Keratinocyte (primary cell): ENCODE measurements around the gene BNIP2. TPM values are rescaled to one million over a fixed set of nuclear protein-coding genes. Genes with fewer than 3 reads are reported as not detected.
A peak's percentile ranks its signal among the peaks of the same experiment; 100 is the strongest.

Experiments
- DNase-seq: peaks from one replicate; pipeline ENCODE4 v3.0.0-alpha.2; 2011; ENCODE audit warnings: low read depth, missing footprints, low spot score
- FAIRE-seq: peaks from 2 replicates; lab custom pipeline; 2011; peaks lifted over from hg19 to GRCh38; lab: Jason Lieb, UNC
- H2AFZ ChIP-seq: 2 replicates; pipeline ENCODE4 v1.6.0; 2012; ENCODE audit warnings: low read length, control low read depth, inconsistent platforms; ENCODE audit not compliant: control insufficient read depth
- H3K27ac ChIP-seq: 2 replicates; pipeline ENCODE4 v1.5.1; 2011; ENCODE audit warnings: low read length; ENCODE audit not compliant: control insufficient read depth, insufficient read depth
- H3K27me3 ChIP-seq: 3 replicates; pipeline ENCODE4 v1.6.0; 2011; ENCODE audit warnings: low read length; ENCODE audit not compliant: control insufficient read depth, insufficient read depth; ENCODE audit errors: extremely low read depth
- H3K36me3 ChIP-seq, 2 experiments: 2 replicates in 1 of 2; 3 replicates in 1 of 2; pipeline ENCODE4 v1.5.1; 2011; ENCODE audit warnings: low read length in 2 of 2, mild to moderate bottlenecking in 1 of 2; ENCODE audit not compliant: control insufficient read depth in 2 of 2, insufficient read depth in 2 of 2; ENCODE audit errors: extremely low read depth in 1 of 2
- H3K4me1 ChIP-seq: 3 replicates; pipeline ENCODE4 v1.5.1; 2011; ENCODE audit warnings: low read length; ENCODE audit not compliant: control insufficient read depth, insufficient read depth; ENCODE audit errors: extremely low read depth
- H3K4me2 ChIP-seq: 3 replicates; pipeline ENCODE4 v1.6.0; 2011; ENCODE audit warnings: low read depth, low read length; ENCODE audit not compliant: control insufficient read depth, insufficient read depth; ENCODE audit errors: extremely low read depth
- H3K4me3 ChIP-seq, 3 experiments: fragments of 200-600 bp in 1 of 3; sonication (generic) in 1 of 3; 2 replicates in 2 of 3; 3 replicates in 1 of 3; pipeline ENCODE4 v1.5.1; 2011 to 2016; ENCODE audit warnings: low read length in 3 of 3, mild to moderate bottlenecking in 3 of 3, control low read depth in 2 of 3, inconsistent platforms in 1 of 3, low read depth in 1 of 3, mixed read lengths in 1 of 3, mixed run types in 1 of 3, moderate library complexity in 1 of 3; ENCODE audit not compliant: control insufficient read depth in 2 of 3, insufficient read depth in 2 of 3; ENCODE audit errors: extremely low read depth in 1 of 3
- H3K79me2 ChIP-seq: 2 replicates; pipeline ENCODE4 v1.6.0; 2012; ENCODE audit warnings: low read length; ENCODE audit not compliant: control insufficient read depth, insufficient read depth
- H3K9ac ChIP-seq: 3 replicates; pipeline ENCODE4 v1.6.0; 2011; ENCODE audit warnings: low read length; ENCODE audit not compliant: control insufficient read depth, insufficient read depth; ENCODE audit errors: extremely low read depth
- H3K9me1 ChIP-seq: 3 replicates; pipeline ENCODE4 v1.6.0; 2011; ENCODE audit warnings: low read length; ENCODE audit not compliant: control insufficient read depth, insufficient read depth; ENCODE audit errors: extremely low read depth
- H3K9me3 ChIP-seq: 2 replicates; pipeline ENCODE4 v1.5.1; 2012; ENCODE audit warnings: low read depth, low read length; ENCODE audit not compliant: control insufficient read depth
- H4K20me1 ChIP-seq: 3 replicates; pipeline ENCODE4 v1.6.0; 2011; ENCODE audit warnings: low read length; ENCODE audit not compliant: control insufficient read depth, insufficient read depth; ENCODE audit errors: extremely low read depth
- CTCF ChIP-seq, 3 experiments: IDR thresholded peaks in 1 of 3; conservative IDR thresholded peaks in 1 of 3; optimal IDR thresholded peaks in 1 of 3; 2 replicates in 2 of 3; 3 replicates in 1 of 3; pipeline versions ENCODE3 to v1.5.1; 2011; ENCODE audit warnings: low read length in 3 of 3, mild to moderate bottlenecking in 3 of 3, moderate library complexity in 2 of 3, control low read depth in 1 of 3, inconsistent platforms in 1 of 3; ENCODE audit not compliant: insufficient read depth in 2 of 3; ENCODE audit errors: extremely low read depth in 1 of 3
- EZH2 ChIP-seq: IDR thresholded peaks from one replicate; pipeline ENCODE4 v1.6.1; 2012; ENCODE audit warnings: inconsistent platforms, mild to moderate bottlenecking, low read length, moderate library complexity
- dilution Hi-C: fragments of 300-500 bp; cut with MboI; formaldehyde crosslinking; loops from one replicate; pipeline ENCODE4 v1.7.0; 2020; ENCODE audit warnings: low sequenced_read_pairs; ENCODE audit not compliant: extremely low pct_ligation_motif_present
- polyA plus RNA-seq, 5 experiments: library from polyadenylated mRNA; depleted of rRNA in 3 of 5; stranded (reverse) in 3 of 5; stranded (forward) in 1 of 5; unstranded in 1 of 5; fragments of >200 nt; gene quantifications; 1 replicate in 1 of 5; 2 replicates in 3 of 5; 3 replicates in 1 of 5; pipeline versions ENCODE4 v1.2.1 to v1.2.3, GENCODE V29; 2011 to 2012; ENCODE audit warnings: missing spikeins in 2 of 5, low read depth in 1 of 5, low replicate concordance in 1 of 5

Gene BNIP2
- polyA plus RNA-seq, 1 donor (not counting 4 experiments of a cell fraction or from before 2014, with no cell fraction given): 57.4 TPM

GRCh38 chr15:59688423-59688781 is 718 bp downstream of the BNIP2 start:
- no peak for TF ChIP-seq CTCF (optimal IDR thresholded peaks at IDR 0.05 in 1 of 3, IDR thresholded peaks at IDR 0.05 in 1 of 3, conservative IDR thresholded peaks at IDR 0.05 in 1 of 3; ENCODE audit: extremely low read depth in 1 of 3, insufficient read depth in 2 of 3, low read length in 3 of 3)
- TF ChIP-seq EZH2: no peak
- no peaks in the 10 kb centered on the region for H3K9me3 ChIP-seq
- DNase-seq (no peak), FAIRE-seq (peak; percentile 20)
- peak overlapping the region; percentile 83 to 96 (median 88) for H3K4me3 ChIP-seq
- peaks cover 0 to 4% of the 10 kb centered on the region in 2 experiments for H3K36me3 ChIP-seq
- H4K20me1 ChIP-seq: peaks cover 17% of the 10 kb centered on the region
- peaks cover 24% of the 10 kb centered on the region for H3K4me1 ChIP-seq
- dilution Hi-C loops: no loop called here
- H3K79me2 ChIP-seq: peaks cover 57% of the 10 kb centered on the region
- peak overlapping the region; percentile 99 for H3K9ac ChIP-seq
- H3K9me1 ChIP-seq: no peaks in the 10 kb centered on the region
- peak overlapping the region; percentile 87 for H3K27ac ChIP-seq
- H2AFZ ChIP-seq: peak overlapping the region; percentile 1
- H3K4me2 ChIP-seq: peak overlapping the region; percentile 89
- H3K27me3 ChIP-seq: no peaks in the 10 kb centered on the region

DNA sequence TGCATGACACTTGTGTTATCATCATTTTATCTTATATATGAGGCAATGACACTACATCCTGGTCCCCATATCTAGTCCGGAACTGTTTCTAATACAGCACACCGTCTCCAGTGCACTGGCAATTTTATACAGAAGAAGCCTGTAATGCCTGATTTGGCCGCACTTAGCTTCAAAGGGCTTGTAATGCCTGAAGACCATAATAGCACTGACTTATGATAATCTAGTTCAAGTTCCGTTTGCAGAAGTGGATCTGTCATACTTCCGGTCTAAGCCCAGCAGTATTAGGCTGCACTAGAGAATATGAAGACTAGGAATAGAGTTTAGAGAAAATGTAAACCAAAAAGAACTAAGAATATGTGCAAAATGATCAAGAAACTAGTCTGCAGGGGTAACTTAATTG is 1.3 kb downstream of the BNIP2 start:
- Histone ChIP-seq H2AFZ (no peak overlapping the region), H3K27ac (peak overlapping the region; percentile 87), H3K4me3 (peak overlapping the region; percentile 83 to 96 (median 88)), H4K20me1 (peaks cover 22% of the 10 kb centered on the region), H3K9me1 (no peaks in the 10 kb centered on the region), H3K79me2 (peaks cover 62% of the 10 kb centered on the region), H3K36me3 (peaks cover 0 to 7% of the 10 kb centered on the region in 2 experiments), H3K9me3 (no peaks in the 10 kb centered on the region), H3K4me1 (peaks cover 24% of the 10 kb centered on the region), H3K9ac (peak overlapping the region; percentile 99), H3K4me2 (peak overlapping the region; percentile 89), H3K27me3 (no peaks in the 10 kb centered on the region)
- TF ChIP-seq CTCF (optimal IDR thresholded peaks at IDR 0.05 in 1 of 3, IDR thresholded peaks at IDR 0.05 in 1 of 3, conservative IDR thresholded peaks at IDR 0.05 in 1 of 3; ENCODE audit: extremely low read depth in 1 of 3, insufficient read depth in 2 of 3, low read length in 3 of 3) (no peak), EZH2 (no peak)
- no peak for FAIRE-seq
- dilution Hi-C loops: no loop called here
- no peak for DNase-seq
